ENCODE measurements around the gene DNMT3A. TPM values are rescaled to one million over a fixed set of nuclear protein-coding genes. Genes with fewer than 3 reads are reported as not detected.

Gene DNMT3A
- total and polyA plus RNA-seq, 2 donors (not counting 3 experiments of a cell fraction or from before 2014, with no cell fraction given) = 23.3 to 71.7 TPM

DNA sequence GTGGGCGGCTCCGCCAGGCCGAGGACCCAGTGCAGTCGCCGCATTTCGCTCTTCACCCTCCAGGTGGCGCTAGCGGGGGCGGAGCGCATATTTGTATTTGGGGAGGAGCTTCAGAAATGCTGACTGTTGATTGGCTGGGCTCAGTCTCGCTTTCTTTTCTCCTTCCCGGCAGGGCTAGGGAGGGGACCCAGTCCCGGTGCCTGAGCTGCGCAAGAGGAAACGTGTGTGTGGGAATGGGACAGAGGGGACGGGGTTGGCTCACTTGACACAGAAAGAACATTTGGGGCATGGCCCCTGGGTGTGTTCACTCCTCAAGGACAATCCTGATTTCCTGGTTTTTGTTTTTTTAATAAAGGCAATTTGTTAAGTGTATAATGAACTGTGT, 20.3 kb upstream of the DNMT3A start:
- CTCF ChIA-PET = interaction anchor here (0.5 to 3.2 kb wide), 73 partner anchors 9 to 1031 kb away, joined by 3 to 55 read pairs (median 4); no protein-coding TSS in a partner anchor
- peak; percentile 93 for DNase-seq (ENCODE audit: low read depth, low spot score)
- Histone ChIP-seq H3K79me2 (ENCODE audit: control insufficient read depth, insufficient read depth, low read length) (no peaks in the 10 kb centered on the region), H2AFZ (ENCODE audit: low read depth, low read length) (peak overlapping the region; percentile 85), H3K27me3 (ENCODE audit: control insufficient read depth in 2 of 2, insufficient read depth in 2 of 2, low read length in 2 of 2) (no peaks in the 10 kb centered on the region), H3K4me1 (ENCODE audit: control insufficient read depth, extremely low read depth, insufficient read depth, low read length) (peaks cover 4% of the 10 kb centered on the region), H3K36me3 (ENCODE audit: control insufficient read depth in 2 of 2, extremely low read depth in 1 of 2, insufficient read depth in 2 of 2, low read length in 2 of 2) (no peaks in the 10 kb centered on the region), H3K9me1 (replicated peaks; ENCODE audit: control insufficient read depth, extremely low read depth, insufficient read depth, low read length) (no peaks in the 10 kb centered on the region), H3K4me3 (replicated peaks in 1 of 3; ENCODE audit: insufficient read depth in 1 of 3, low read depth in 1 of 3, low read length in 3 of 3) (peak overlapping the region in 1 of 3 experiments; percentile 34), H3K4me2 (ENCODE audit: insufficient read depth, low read length) (peak overlapping the region; percentile 74), H3K27ac (ENCODE audit: insufficient read depth, low read depth, low read length) (no peak overlapping the region), H4K20me1 (replicated peaks; ENCODE audit: control insufficient read depth, extremely low read depth, insufficient read depth, low read length) (no peaks in the 10 kb centered on the region), H3K9me3 (replicated peaks; ENCODE audit: control insufficient read depth, insufficient read depth, low read length) (no peaks in the 10 kb centered on the region), H3K9ac (replicated peaks; ENCODE audit: extremely low read depth, insufficient read depth, low read length) (peak overlapping the region; percentile 22)
- intact Hi-C loops (cut with micrococcal nuclease) = loop anchor here (1.0 kb wide), 2 partner anchors 15 to 160 kb away; no protein-coding TSS in a partner anchor
- dilution Hi-C loops (cut with MboI; ENCODE audit: extremely low pct_ligation_motif_present, low sequenced_read_pairs) = no loop called here
- no peak for TF ChIP-seq JUN (IDR thresholded peaks at IDR 0.05; ENCODE audit: borderline replicate concordance, insufficient read depth, insufficient read length, low read depth)
- TF ChIP-seq, protein P1, sequence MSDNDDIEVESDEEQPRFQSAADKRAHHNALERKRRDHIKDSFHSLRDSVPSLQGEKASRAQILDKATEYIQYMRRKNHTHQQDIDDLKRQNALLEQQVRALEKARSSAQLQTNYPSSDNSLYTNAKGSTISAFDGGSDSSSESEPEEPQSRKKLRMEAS (IDR thresholded peaks at IDR 0.05; ENCODE audit: insufficient read depth, insufficient read length) = no peak
- TF ChIP-seq EZH2 (IDR thresholded peaks at IDR 0.05; ENCODE audit: borderline replicate concordance, low read depth, low read length, severe bottlenecking) = no peak
- TF ChIP-seq POLR2AphosphoS5 (IDR thresholded peaks at IDR 0.05; ENCODE audit: insufficient read depth, low read depth, low read length) = peak; percentile 47
- peak; percentile 96 to 97 for TF ChIP-seq CTCF (IDR thresholded peaks at IDR 0.05; ENCODE audit: extremely low read depth in 1 of 2, insufficient read depth in 1 of 2, low read depth in 1 of 2, low read length in 2 of 2)
- TF ChIP-seq GATA2 (IDR thresholded peaks at IDR 0.05; ENCODE audit: insufficient read depth, insufficient read length, low read depth, low read length) = no peak
- peak; percentile 68 for TF ChIP-seq POLR2A (IDR thresholded peaks at IDR 0.05; ENCODE audit: low read depth, low read length)
- TF ChIP-seq MYC (IDR thresholded peaks at IDR 0.05; ENCODE audit: low read depth, low read length) = no peak
- no peak for TF ChIP-seq FOS (IDR thresholded peaks at IDR 0.05; ENCODE audit: borderline replicate concordance, insufficient read depth, low read length)
- no TSS peak for BruUV-seq (replicated peaks)
- FAIRE-seq = peak; percentile 99
- POLR2A ChIA-PET = no interaction called here
